CD4-positive, alpha-beta memory T cell (primary cell): ENCODE data around the gene GRID1. TPM values are rescaled to one million over a fixed set of nuclear protein-coding genes. Genes with fewer than 3 reads are reported as not detected.

Experiments used
- CTCF ChIA-PET: fragments of 350-600 bp; sonication (Branson Sonifier 250); formaldehyde crosslinking; loops from one replicate; lab custom pipeline; 2021; ENCODE audit warnings: inconsistent platforms; ENCODE audit not compliant: partially characterized antibody; lab: Charles Lee
- POLR2A ChIA-PET: fragments of 350-600 bp; sonication (Branson Sonifier 250); formaldehyde crosslinking; loops from one replicate; lab custom pipeline; 2021; ENCODE audit not compliant: partially characterized antibody; lab: Charles Lee
- DNase-seq, 5 donors: peaks; one replicate each; pipeline versions ENCODE4 v3.0.0 to v3.0.0-alpha.2; 2020 to 2022; ENCODE audit warnings: mixed read lengths in 1 of 5
- H3K27ac ChIP-seq: one replicate; pipeline ENCODE4 v1.7.0; 2013; ENCODE audit warnings: low read depth, low read length
- H3K27me3 ChIP-seq: 2 replicates; pipeline ENCODE4 v1.7.0; 2013; ENCODE audit warnings: mild to moderate bottlenecking, low read length, moderate library complexity; ENCODE audit not compliant: insufficient read depth
- H3K36me3 ChIP-seq: 2 replicates; pipeline ENCODE4 v1.7.0; 2013; ENCODE audit warnings: mild to moderate bottlenecking, low read length, moderate library complexity; ENCODE audit not compliant: insufficient read depth
- H3K4me1 ChIP-seq: 2 replicates; pipeline ENCODE4 v1.7.0; 2013; ENCODE audit warnings: mild to moderate bottlenecking, low read length, moderate library complexity; ENCODE audit not compliant: insufficient read depth
- H3K4me3 ChIP-seq, 2 donors: one replicate each; pipeline ENCODE4 v1.7.0; 2013; ENCODE audit warnings: low read length in 2 of 2, mild to moderate bottlenecking in 1 of 2
- H3K9me3 ChIP-seq, 2 donors: one replicate each; pipeline ENCODE4 v1.7.0; 2013; ENCODE audit warnings: low read length in 2 of 2, control low read depth in 1 of 2; ENCODE audit not compliant: control insufficient read depth in 1 of 2
- H3K27ac Mint-ChIP-seq, 7 donors: one replicate each; pipeline ENCODE4 v1.8.0; 2020 to 2021; ENCODE audit warnings: mixed read lengths in 7 of 7, mild to moderate bottlenecking in 6 of 7, inconsistent platforms in 3 of 7, moderate library complexity in 3 of 7
- H3K27me3 Mint-ChIP-seq, 2 donors: one replicate each; pipeline ENCODE4 v1.8.0; 2020 to 2021; ENCODE audit warnings: mixed read lengths in 2 of 2
- H3K36me3 Mint-ChIP-seq, 2 donors: one replicate each; pipeline ENCODE4 v1.8.0; 2020 to 2021; ENCODE audit warnings: mixed read lengths in 2 of 2, inconsistent platforms in 1 of 2, mild to moderate bottlenecking in 1 of 2
- H3K4me1 Mint-ChIP-seq, 4 donors: one replicate each; pipeline ENCODE4 v1.8.0; 2020 to 2021; ENCODE audit warnings: mixed read lengths in 4 of 4, mild to moderate bottlenecking in 1 of 4
- H3K4me3 Mint-ChIP-seq, 8 donors: one replicate each; pipeline ENCODE4 v1.8.0; 2020 to 2021; ENCODE audit warnings: mixed read lengths in 8 of 8, mild to moderate bottlenecking in 7 of 8, moderate library complexity in 6 of 8, inconsistent platforms in 3 of 8
- H3K9me3 Mint-ChIP-seq, 8 donors: one replicate each; pipeline ENCODE4 v1.8.0; 2020 to 2021; ENCODE audit warnings: mixed read lengths in 8 of 8, mild to moderate bottlenecking in 5 of 8, inconsistent platforms in 3 of 8, moderate library complexity in 1 of 8
- intact Hi-C: fragments of 100-400 bp; cut with micrococcal nuclease; formaldehyde crosslinking; loops from one replicate; pipeline ENCODE4 v1.15.1; 2023
- polyA plus RNA-seq, 2 donors: library from polyadenylated mRNA; unstranded; fragments of 300-500 nt; fragmentation: Illumina TruSeq; gene quantifications; one replicate each; pipeline ENCODE4 v1.2.3, GENCODE V29; 2021
- total RNA-seq, 2 experiments: library from RNA; stranded (reverse); gene quantifications; one replicate each; pipeline ENCODE4 v1.2.3, GENCODE V29; 2021

Gene GRID1
- total and polyA plus RNA-seq, 4 experiments from 2014 or later, result not detected

DNA sequence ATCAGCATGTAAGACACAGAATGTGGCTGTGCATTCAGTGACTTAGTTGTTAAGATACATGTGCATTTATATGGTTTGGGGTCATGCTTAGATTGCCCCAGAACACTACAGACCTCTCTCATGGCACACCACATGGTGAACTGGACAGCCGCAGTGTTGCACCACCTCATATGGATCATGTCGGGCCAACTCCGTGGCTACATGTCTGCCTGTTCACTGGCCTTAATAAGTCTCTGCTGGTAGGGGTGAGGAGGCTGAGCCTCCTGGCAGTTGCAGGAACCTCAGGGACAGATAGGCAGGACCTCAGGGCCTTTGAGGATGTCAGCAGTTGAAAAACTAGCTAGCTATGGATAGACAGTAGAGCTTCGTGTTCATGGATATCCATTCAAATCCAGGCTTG, 751.0 kb downstream of the GRID1 start:
- H3K4me1 Mint-ChIP-seq, result peaks cover 36 to 60% (median 43%) of the 10 kb centered on the region in 4 donors
- no peak overlapping the region for H3K27ac ChIP-seq
- DNase-seq, result no peak
- POLR2A ChIA-PET, result no interaction called here
- CTCF ChIA-PET, result interaction anchor here (0.8 kb wide), 1 partner anchor 16 kb away, joined by 3 read pairs; no protein-coding TSS in a partner anchor
- peaks cover 43% of the 10 kb centered on the region for H3K4me1 ChIP-seq
- H3K27ac Mint-ChIP-seq, result no peak overlapping the region
- peaks cover 0 to 3% of the 10 kb centered on the region in 2 donors for H3K27me3 Mint-ChIP-seq
- H3K27me3 ChIP-seq, result no peaks in the 10 kb centered on the region
- H3K36me3 Mint-ChIP-seq, result no peaks in the 10 kb centered on the region
- H3K4me3 Mint-ChIP-seq, result no peak overlapping the region
- intact Hi-C loops, result no loop called here
- H3K36me3 ChIP-seq, result no peaks in the 10 kb centered on the region
- H3K4me3 ChIP-seq, result no peak overlapping the region
- H3K9me3 Mint-ChIP-seq, result peaks cover 0 to 4% (median 0%) of the 10 kb centered on the region in 8 donors
- H3K9me3 ChIP-seq, result no peaks in the 10 kb centered on the region

DNA sequence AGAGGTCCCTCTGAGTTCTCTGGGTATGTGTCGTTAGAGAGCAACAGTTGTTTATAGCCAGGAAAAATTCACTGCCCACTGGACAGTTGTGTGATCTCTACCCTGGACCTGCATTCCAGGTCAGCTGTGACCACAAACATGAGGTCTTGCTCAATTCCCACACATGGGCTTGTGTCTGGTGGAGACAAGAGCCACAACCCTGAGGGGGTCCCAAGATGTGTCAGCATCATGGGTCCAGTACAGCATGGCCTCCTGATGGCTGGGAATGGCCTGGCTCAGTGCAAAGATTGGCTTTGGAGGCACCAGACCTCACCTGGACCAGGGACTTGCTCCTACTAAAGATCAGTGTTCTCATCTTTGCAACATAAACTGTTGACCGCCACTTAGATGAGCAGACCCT, 751.6 kb downstream of the GRID1 start:
- Histone ChIP-seq H3K4me3 (no peak overlapping the region), H3K9me3 (no peaks in the 10 kb centered on the region), H3K4me1 (peaks cover 43% of the 10 kb centered on the region), H3K27me3 (no peaks in the 10 kb centered on the region), H3K27ac (no peak overlapping the region), H3K36me3 (no peaks in the 10 kb centered on the region)
- peaks cover 0 to 3% of the 10 kb centered on the region in 2 donors for H3K27me3 Mint-ChIP-seq
- H3K4me3 Mint-ChIP-seq, result peak overlapping the region in 2 of 8 donors; percentile 23 to 73
- H3K27ac Mint-ChIP-seq, result no peak overlapping the region
- H3K9me3 Mint-ChIP-seq, result peaks cover 0 to 4% (median 0%) of the 10 kb centered on the region in 8 donors
- H3K36me3 Mint-ChIP-seq, result no peaks in the 10 kb centered on the region
- DNase-seq, result no peak
- ChIA-PET CTCF (interaction anchor here (1.5 to 4.6 kb wide), 2 partner anchors 10 to 21 kb away, joined by 3 to 39 read pairs; no protein-coding TSS in a partner anchor), POLR2A (interaction anchor here (1.2 to 1.5 kb wide), 3 partner anchors 12 to 20 kb away, joined by 3 to 8 read pairs (median 3); no protein-coding TSS in a partner anchor)
- intact Hi-C loops, result no loop called here
- H3K4me1 Mint-ChIP-seq, result peaks cover 40 to 66% (median 47%) of the 10 kb centered on the region in 4 donors

DNA sequence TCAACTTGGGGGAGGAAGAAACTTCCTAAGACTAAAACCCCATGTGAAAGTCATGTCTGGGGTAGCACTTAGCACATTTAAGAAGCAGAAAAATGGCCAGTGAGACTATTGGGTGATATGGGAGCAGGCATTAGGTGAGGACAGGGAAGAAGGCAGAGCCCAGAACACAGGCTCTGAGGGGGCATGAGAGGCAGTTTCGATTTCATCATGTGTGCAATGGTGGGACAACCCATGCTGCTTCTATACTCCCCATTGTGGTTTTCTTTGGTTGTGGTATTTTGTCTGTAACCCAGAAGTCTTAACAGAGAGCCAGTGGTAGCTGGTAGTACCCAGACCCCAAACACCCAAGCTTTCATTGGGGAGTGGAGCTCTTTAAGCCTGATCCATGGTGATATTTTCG, 752.0 kb downstream of the GRID1 start:
- Mint-ChIP-seq H3K27me3 (peaks cover 0 to 3% of the 10 kb centered on the region in 2 donors), H3K4me3 (peak overlapping the region in 2 of 8 donors; percentile 23 to 73), H3K9me3 (peaks cover 0 to 4% (median 0%) of the 10 kb centered on the region in 8 donors), H3K27ac (peak overlapping the region in 1 of 7 donors; percentile 78), H3K4me1 (peaks cover 41 to 69% (median 50%) of the 10 kb centered on the region in 4 donors), H3K36me3 (no peaks in the 10 kb centered on the region)
- Histone ChIP-seq H3K4me3 (no peak overlapping the region), H3K27ac (no peak overlapping the region), H3K4me1 (peaks cover 43% of the 10 kb centered on the region), H3K36me3 (no peaks in the 10 kb centered on the region), H3K9me3 (no peaks in the 10 kb centered on the region), H3K27me3 (no peaks in the 10 kb centered on the region)
- DNase-seq, result no peak
- intact Hi-C loops, result no loop called here
- ChIA-PET CTCF (interaction anchor here (1.2 to 4.6 kb wide), 4 partner anchors 9 to 30 kb away, joined by 3 to 39 read pairs (median 4); no protein-coding TSS in a partner anchor), POLR2A (interaction anchor here (1.1 to 1.5 kb wide), 4 partner anchors 9 to 20 kb away, joined by 3 to 8 read pairs (median 3); no protein-coding TSS in a partner anchor)

DNA sequence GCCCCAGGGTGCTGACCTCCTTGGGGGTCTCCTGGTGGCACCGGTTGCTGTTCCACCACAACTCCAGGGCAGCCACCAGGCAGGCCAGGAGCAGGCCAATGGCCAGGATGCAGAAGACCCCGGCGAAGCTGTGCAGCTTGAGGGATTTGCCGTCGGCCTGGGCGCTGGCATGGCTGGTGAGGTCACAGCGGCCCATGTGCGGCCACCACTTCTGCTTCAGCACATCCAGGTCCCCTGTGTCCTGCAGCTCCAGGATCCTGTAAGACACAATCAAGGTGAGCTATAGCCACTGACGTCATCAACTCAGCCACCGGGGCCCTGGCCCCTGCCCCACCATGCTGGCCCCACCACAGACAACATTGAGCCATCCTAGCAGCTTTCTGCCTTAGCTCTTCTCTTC, 753.2 kb downstream of the GRID1 start:
- H3K27ac Mint-ChIP-seq, result peak overlapping the region in 6 of 7 donors; percentile 34 to 89 (median 80)
- Histone ChIP-seq H3K4me3 (no peak overlapping the region), H3K4me1 (peaks cover 43% of the 10 kb centered on the region), H3K27me3 (no peaks in the 10 kb centered on the region), H3K27ac (no peak overlapping the region), H3K36me3 (no peaks in the 10 kb centered on the region), H3K9me3 (no peaks in the 10 kb centered on the region)
- H3K4me1 Mint-ChIP-seq, result peaks cover 41 to 71% (median 53%) of the 10 kb centered on the region in 4 donors
- no peaks in the 10 kb centered on the region for H3K36me3 Mint-ChIP-seq
- H3K4me3 Mint-ChIP-seq, result peak overlapping the region in 5 of 8 donors; percentile 8 to 88 (median 78)
- no peak for DNase-seq
- ChIA-PET CTCF (interaction anchor here (1.1 to 4.6 kb wide), 6 partner anchors 10 to 29 kb away, joined by 3 to 39 read pairs (median 4); no protein-coding TSS in a partner anchor), POLR2A (interaction anchor here (1.1 to 2.3 kb wide), 3 partner anchors 10 to 19 kb away, joined by 3 to 14 read pairs (median 8); no protein-coding TSS in a partner anchor)
- peaks cover 0 to 3% of the 10 kb centered on the region in 2 donors for H3K27me3 Mint-ChIP-seq
- intact Hi-C loops, result loop anchor here (2.0 kb wide), 2 partner anchors 19 to 65 kb away; no protein-coding TSS in a partner anchor
- peaks cover 0 to 4% (median under 1%) of the 10 kb centered on the region in 8 donors for H3K9me3 Mint-ChIP-seq

DNA sequence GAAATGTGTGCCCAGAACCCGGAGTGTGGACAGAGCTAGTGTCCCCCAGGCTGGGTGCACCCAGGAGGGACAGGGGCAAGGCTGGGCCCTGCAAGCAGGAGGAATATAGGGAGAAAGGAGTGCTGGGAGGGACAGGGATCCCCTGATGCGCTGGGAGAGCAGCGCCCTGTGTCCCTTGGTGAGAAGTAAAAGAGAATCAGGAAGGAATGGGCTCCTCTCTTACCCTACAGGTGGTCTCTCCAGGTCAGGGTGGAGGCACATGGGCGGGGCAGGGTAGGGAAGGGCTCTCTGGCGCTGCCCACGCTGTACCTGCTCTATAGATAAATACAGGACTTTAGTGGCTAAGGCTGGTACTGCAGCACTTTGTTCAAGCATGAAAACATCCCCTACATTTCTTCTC, 753.8 kb downstream of the GRID1 start:
- CTCF ChIA-PET, result interaction anchor here (0.8 to 4.6 kb wide), 9 partner anchors 9 to 127 kb away, joined by 3 to 39 read pairs (median 3); no protein-coding TSS in a partner anchor
- POLR2A ChIA-PET, result interaction anchor here (1.2 to 2.3 kb wide), 3 partner anchors 9 to 788 kb away, joined by 3 to 14 read pairs (median 13); no protein-coding TSS in a partner anchor
- no peaks in the 10 kb centered on the region for H3K9me3 ChIP-seq
- intact Hi-C loops, result loop anchor here (2.0 kb wide), 2 partner anchors 18 to 64 kb away; no protein-coding TSS in a partner anchor
- peak overlapping the region in 1 of 2 donors; percentile 10 for H3K4me3 ChIP-seq
- peak overlapping the region in 7 of 8 donors; percentile 78 to 88 (median 84) for H3K4me3 Mint-ChIP-seq
- no peaks in the 10 kb centered on the region for H3K27me3 Mint-ChIP-seq
- peak overlapping the region; percentile 77 to 90 (median 81) for H3K27ac Mint-ChIP-seq
- no peaks in the 10 kb centered on the region for H3K27me3 ChIP-seq
- H3K27ac ChIP-seq, result no peak overlapping the region
- H3K9me3 Mint-ChIP-seq, result peaks cover 0 to 4% (median 1%) of the 10 kb centered on the region in 8 donors
- peak in 3 of 5 donors; percentile 18 to 24 (median 23) for DNase-seq
- no peaks in the 10 kb centered on the region for H3K36me3 ChIP-seq
- peaks cover 41 to 70% (median 53%) of the 10 kb centered on the region in 4 donors for H3K4me1 Mint-ChIP-seq
- H3K4me1 ChIP-seq, result peaks cover 43% of the 10 kb centered on the region
- H3K36me3 Mint-ChIP-seq, result no peaks in the 10 kb centered on the region

DNA sequence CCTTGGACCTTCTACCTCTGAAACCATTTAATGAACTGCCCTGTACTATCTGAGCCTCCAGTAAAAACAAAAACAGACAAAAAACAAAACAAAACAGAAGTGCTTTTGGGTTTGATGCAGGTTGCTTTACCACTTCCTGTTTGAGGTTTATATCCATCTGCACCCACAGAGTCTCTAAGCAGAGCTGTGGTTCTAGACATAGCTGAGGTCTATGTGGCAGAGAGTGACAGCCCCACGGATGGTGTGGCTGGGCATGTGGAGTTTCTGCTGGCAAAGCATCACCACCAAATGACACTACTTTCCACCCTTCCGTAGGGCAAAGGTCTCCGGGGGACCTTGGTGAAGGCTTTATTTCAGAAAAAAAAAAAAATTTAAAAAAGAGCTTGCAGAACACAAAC, 754.2 kb downstream of the GRID1 start:
- Histone ChIP-seq H3K4me1 (peaks cover 43% of the 10 kb centered on the region), H3K4me3 (peak overlapping the region in 1 of 2 donors; percentile 21), H3K9me3 (no peaks in the 10 kb centered on the region), H3K36me3 (no peaks in the 10 kb centered on the region), H3K27me3 (no peaks in the 10 kb centered on the region), H3K27ac (no peak overlapping the region)
- Mint-ChIP-seq H3K36me3 (no peaks in the 10 kb centered on the region), H3K27ac (peak overlapping the region; percentile 77 to 90 (median 81)), H3K9me3 (peaks cover 0 to 4% (median 2%) of the 10 kb centered on the region in 8 donors), H3K27me3 (no peaks in the 10 kb centered on the region), H3K4me1 (peaks cover 41 to 70% (median 53%) of the 10 kb centered on the region in 4 donors), H3K4me3 (peak overlapping the region; percentile 57 to 88 (median 82))
- CTCF ChIA-PET, result interaction anchor here (0.8 to 4.6 kb wide), 9 partner anchors 9 to 127 kb away, joined by 3 to 39 read pairs (median 3); no protein-coding TSS in a partner anchor
- POLR2A ChIA-PET, result interaction anchor here (1.2 to 2.3 kb wide), 3 partner anchors 9 to 788 kb away, joined by 3 to 14 read pairs (median 13); no protein-coding TSS in a partner anchor
- intact Hi-C loops, result loop anchor here (2.0 kb wide), 2 partner anchors 18 to 64 kb away; no protein-coding TSS in a partner anchor
- peak; percentile 72 to 79 (median 79) for DNase-seq
